IMR-90 (cell line): ENCODE measurements around the gene ARHGEF4. TPM values are rescaled to one million over a fixed set of nuclear protein-coding genes. Genes with fewer than 3 reads are reported as not detected.

Experiments used
- ATAC-seq: fragments of 200-7000 bp; cut with Tn5 transposase; 2 replicates; pipeline ENCODE4 v1.9.1; 2020; ENCODE audit warnings: low read depth, mild to moderate bottlenecking, moderate library complexity
- BruUV-seq: library from RNA; stranded (reverse); fragments of 400-500 nt; replicated peaks from 2 replicates; lab custom pipeline; 2021; lab: Mats Ljungman, UMichigan
- CTCF ChIA-PET: fragments of 300-600 bp; formaldehyde crosslinking; extraction: SDS; loops from one replicate; lab custom pipeline; 2021; ENCODE audit warnings: antibody characterized with exemption; lab: Yijun Ruan, JAX
- POLR2A ChIA-PET: fragments of 300-600 bp; sonication (Branson Sonifier 250); formaldehyde crosslinking; loops from one replicate; lab custom pipeline; 2022; ENCODE audit warnings: antibody characterized with exemption; ENCODE audit not compliant: unreplicated experiment; lab: Charles Lee
- DNase-seq: peaks from one replicate; pipeline ENCODE4 v3.0.0; 2013
- H2AFZ ChIP-seq: replicated peaks from 2 replicates; pipeline ENCODE3; 2013; ENCODE audit warnings: low read length, mild to moderate bottlenecking; ENCODE audit not compliant: poor library complexity
- H2AK5ac ChIP-seq: 2 replicates; pipeline ENCODE4 v1.6.1; 2013; ENCODE audit warnings: low read depth, low read length, inconsistent platforms
- H2AK9ac ChIP-seq: replicated peaks from 2 replicates; pipeline ENCODE3; 2013; ENCODE audit warnings: mild to moderate bottlenecking, low read depth, low read length, moderate library complexity; ENCODE audit not compliant: poor library complexity
- H2BK120ac ChIP-seq: 2 replicates; pipeline ENCODE4 v1.6.1; 2013; ENCODE audit warnings: low read depth, low read length, inconsistent platforms
- H2BK15ac ChIP-seq: 3 replicates; pipeline ENCODE4 v1.6.1; 2013; ENCODE audit warnings: low read depth, low read length, inconsistent platforms
- H2BK20ac ChIP-seq: 2 replicates; pipeline ENCODE4 v1.6.1; 2013; ENCODE audit warnings: low read depth, mild to moderate bottlenecking, inconsistent platforms, low read length, moderate library complexity
- H2BK5ac ChIP-seq: 2 replicates; pipeline ENCODE4 v1.6.1; 2013; ENCODE audit warnings: mild to moderate bottlenecking, low read depth, low read length, inconsistent platforms; ENCODE audit not compliant: poor library complexity, severe bottlenecking
- H3K14ac ChIP-seq: replicated peaks from 2 replicates; pipeline ENCODE4 v1.6.1; 2013; ENCODE audit warnings: low read depth, low read length, inconsistent platforms
- H3K18ac ChIP-seq: 2 replicates; pipeline ENCODE4 v1.6.1; 2013; ENCODE audit warnings: low read depth, low read length, control low read depth
- H3K23ac ChIP-seq: 2 replicates; pipeline ENCODE4 v1.6.1; 2013; ENCODE audit warnings: low read depth, low read length, inconsistent platforms
- H3K27ac ChIP-seq: 2 replicates; pipeline ENCODE4 v1.5.1; 2013; ENCODE audit warnings: mild to moderate bottlenecking, control low read depth, low read length; ENCODE audit not compliant: insufficient read depth
- H3K27me3 ChIP-seq: 2 replicates; pipeline ENCODE4 v1.6.1; 2013; ENCODE audit warnings: low read length; ENCODE audit not compliant: control insufficient read depth, insufficient read depth
- H3K36me3 ChIP-seq: 2 replicates; pipeline ENCODE4 v1.6.1; 2013; ENCODE audit warnings: low read length, mixed read lengths; ENCODE audit not compliant: control insufficient read depth, insufficient read depth
- H3K4ac ChIP-seq: 2 replicates; pipeline ENCODE4 v1.6.1; 2013; ENCODE audit warnings: low read depth, low read length, inconsistent platforms
- H3K4me1 ChIP-seq: 2 replicates; pipeline ENCODE4 v1.6.1; 2013; ENCODE audit warnings: low read length, mixed read lengths; ENCODE audit not compliant: control insufficient read depth, insufficient read depth
- H3K4me2 ChIP-seq: 2 replicates; pipeline ENCODE4 v1.6.1; 2013; ENCODE audit warnings: low read depth, mild to moderate bottlenecking, control low read depth, low read length, moderate library complexity
- H3K4me3 ChIP-seq: 2 replicates; pipeline ENCODE4 v1.5.1; 2013; ENCODE audit warnings: low read depth, mild to moderate bottlenecking, control low read depth, low read length, moderate library complexity; ENCODE audit not compliant: insufficient read depth
- H3K56ac ChIP-seq: 2 replicates; pipeline ENCODE4 v1.6.1; 2013; ENCODE audit warnings: low read length, inconsistent platforms; ENCODE audit not compliant: insufficient read depth; ENCODE audit errors: extremely low read depth
- H3K79me1 ChIP-seq, 2 experiments: 2 replicates each; pipeline ENCODE4 v1.6.1; 2013; ENCODE audit warnings: low read length in 2 of 2, inconsistent platforms in 1 of 2, low read depth in 1 of 2
- H3K9ac ChIP-seq: 2 replicates; pipeline ENCODE4 v1.6.1; 2013; ENCODE audit warnings: low read depth, low read length, control low read depth
- H3K9me1 ChIP-seq: 2 replicates; pipeline ENCODE4 v1.6.1; 2013; ENCODE audit warnings: low read length, inconsistent platforms; ENCODE audit not compliant: insufficient read depth
- H3K9me3 ChIP-seq: 2 replicates; pipeline ENCODE4 v1.6.1; 2013; ENCODE audit warnings: low read length; ENCODE audit not compliant: control insufficient read depth, insufficient read depth
- H4K20me1 ChIP-seq: 2 replicates; pipeline ENCODE4 v1.6.1; 2013; ENCODE audit warnings: low read length, inconsistent platforms; ENCODE audit not compliant: insufficient read depth
- H4K5ac ChIP-seq: 2 replicates; pipeline ENCODE4 v1.6.1; 2013; ENCODE audit warnings: mild to moderate bottlenecking, low read depth, low read length, control low read depth
- H4K8ac ChIP-seq, 2 experiments: 2 replicates each; pipeline ENCODE4 v1.6.1; 2013; ENCODE audit warnings: low read depth in 2 of 2, low read length in 2 of 2, control low read depth in 1 of 2, inconsistent platforms in 1 of 2
- H4K91ac ChIP-seq: 2 replicates; pipeline ENCODE4 v1.6.1; 2013; ENCODE audit warnings: low read depth, low read length, inconsistent platforms; ENCODE audit not compliant: insufficient read depth
- FOS ChIP-seq: fragments of 150-350 bp; IDR thresholded peaks from 2 replicates; pipeline ENCODE4 v1.6.1; 2016; ENCODE audit warnings: low read depth, low read length
- MAFK ChIP-seq: IDR thresholded peaks from 2 replicates; pipeline ENCODE4 v1.6.1; 2012; ENCODE audit warnings: low read depth, low read length, improper control_type of control experiment
- RAD21 ChIP-seq: IDR thresholded peaks from 2 replicates; pipeline ENCODE4 v1.6.1; 2012; ENCODE audit warnings: low read length, improper control_type of control experiment
- WGBS, 2 experiments: methylation state at CpG; one replicate each; pipeline versions ENCODE4 v1.1.5 to v1.1.7; 2013; ENCODE audit warnings: missing lambda C conversion rate in 2 of 2; ENCODE audit not compliant: insufficient read length in 1 of 2; ENCODE audit errors: extremely low coverage in 2 of 2; 5-methylcytosine and 5-hydroxymethylcytosine counted together
- dilution Hi-C: fragments of 300-500 bp; cut with HindIII; formaldehyde crosslinking; loops from one replicate; pipeline ENCODE4 v1.14.3; 2018; ENCODE audit warnings: low sequenced_read_pairs; ENCODE audit not compliant: unreplicated experiment
- in situ Hi-C: fragments of 300-500 bp; cut with MboI; formaldehyde crosslinking; loops from 3 replicates; pipeline ENCODE4 v1.14.3; 2019; ENCODE audit warnings: low sequenced_read_pairs, inconsistent platforms, mixed read lengths
- intact Hi-C: fragments of 100-400 bp; cut with micrococcal nuclease; formaldehyde crosslinking; loops from 2 replicates; pipeline ENCODE4 v1.10.0; 2022
- polyA plus RNA-seq, 3 experiments: library from polyadenylated mRNA; depleted of rRNA; stranded (reverse); fragments of >200 nt; gene quantifications; 2 replicates each; pipeline ENCODE4 v1.2.3, GENCODE V29; 2012; ENCODE audit warnings: low replicate concordance in 1 of 3
- total RNA-seq: library from RNA; depleted of rRNA; stranded (reverse); fragments of >200 nt; gene quantifications from 2 replicates; pipeline ENCODE4 v1.2.3, GENCODE V29; 2012

Gene ARHGEF4
- total and polyA plus RNA-seq, 2 of the 4 experiments (the other 2 are of a cell fraction) = 2.7 to 5.0 TPM

GRCh38 chr2:130787841-130788240, 48.9 kb upstream of the ARHGEF4 start:
- no peak overlapping the region for H4K5ac ChIP-seq
- no TSS peak for BruUV-seq
- H3K4me2 ChIP-seq = no peak overlapping the region
- H3K23ac ChIP-seq = no peak overlapping the region
- H4K8ac ChIP-seq = no peak overlapping the region
- no peaks in the 10 kb centered on the region for H3K27me3 ChIP-seq
- H4K20me1 ChIP-seq = no peaks in the 10 kb centered on the region
- intact Hi-C loops = no loop called here
- DNase-seq (no peak), ATAC-seq (no peak)
- 84% methylated on average over 7 of the region's 17 CpGs; no CpG with 5 or more reads in 1 of the 2 experiments for WGBS, 2 experiments
- in situ Hi-C loops = no loop called here
- H3K36me3 ChIP-seq = no peaks in the 10 kb centered on the region
- no peak overlapping the region for H2BK15ac ChIP-seq
- H3K79me1 ChIP-seq = no peaks in the 10 kb centered on the region
- H3K14ac ChIP-seq = no peak overlapping the region
- no peak overlapping the region for H2AK5ac ChIP-seq
- H3K9me3 ChIP-seq = no peaks in the 10 kb centered on the region
- H2BK20ac ChIP-seq = no peak overlapping the region
- no peak overlapping the region for H4K91ac ChIP-seq
- H3K56ac ChIP-seq = no peak overlapping the region
- ChIA-PET CTCF (no interaction called here), POLR2A (no interaction called here)
- H2AK9ac ChIP-seq = no peak overlapping the region
- no peak overlapping the region for H3K27ac ChIP-seq
- no peaks in the 10 kb centered on the region for H3K4me1 ChIP-seq
- dilution Hi-C loops = no loop called here
- H3K18ac ChIP-seq = no peak overlapping the region
- no peak overlapping the region for H2BK120ac ChIP-seq
- H3K9ac ChIP-seq = no peak overlapping the region
- no peak overlapping the region for H2AFZ ChIP-seq
- no peak overlapping the region for H2BK5ac ChIP-seq
- TF ChIP-seq RAD21 (no peak), FOS (no peak), MAFK (no peak)
- H3K9me1 ChIP-seq = no peaks in the 10 kb centered on the region
- H3K4ac ChIP-seq = no peak overlapping the region
- H3K4me3 ChIP-seq = no peak overlapping the region
